ENCODE measurements around the gene OAS2.

OAS2 gene

GRCh38 chr12:112985642-112986290, 7.4 kb downstream of the OAS2 start:
- H3K36me3 ChIP-seq (ENCODE audit: insufficient read depth, low read length) = no peaks in the 10 kb centered on the region
- no peaks in the 10 kb centered on the region for H3K79me2 ChIP-seq (ENCODE audit: insufficient read depth, low read length)
- peaks cover 7% of the 10 kb centered on the region for H3K9me3 ChIP-seq (ENCODE audit: insufficient read depth, low read depth, low read length)
- TF ChIP-seq EZH2phosphoT487 (IDR thresholded peaks at IDR 0.05; ENCODE audit: borderline replicate concordance) = no peak
- H3K4me3 ChIP-seq (ENCODE audit: low read length, poor library complexity, severe bottlenecking) = no peak overlapping the region
- no peaks in the 10 kb centered on the region for H4K20me1 ChIP-seq (ENCODE audit: insufficient read depth, low read length, poor library complexity, severe bottlenecking)
- H2AFZ ChIP-seq (ENCODE audit: low read length) = no peak overlapping the region
- H3K27me3 ChIP-seq (ENCODE audit: insufficient read depth, low read length, poor library complexity, severe bottlenecking) = no peaks in the 10 kb centered on the region
- H3K9me2 ChIP-seq (replicated peaks; ENCODE audit: low read depth, low read length) = no peaks in the 10 kb centered on the region
- H3F3A ChIP-seq (ENCODE audit: low read depth) = no peaks in the 10 kb centered on the region
- H3K4me2 ChIP-seq (ENCODE audit: low read depth, low read length, poor library complexity, severe bottlenecking) = no peak overlapping the region
- peaks cover 11% of the 10 kb centered on the region for H3K4me1 ChIP-seq (ENCODE audit: insufficient read depth, low read length, poor library complexity, severe bottlenecking)
- H3K9ac ChIP-seq (ENCODE audit: low read depth, low read length, poor library complexity, severe bottlenecking) = no peak overlapping the region

- TF ChIP-seq CTCF (conservative IDR thresholded peaks at IDR 0.05; ENCODE audit: low read length) (no peak), EZH2phosphoT487 (IDR thresholded peaks at IDR 0.05; ENCODE audit: borderline replicate concordance) (no peak)
- Histone ChIP-seq H3K79me2 (ENCODE audit: insufficient read depth, low read length) (no peaks in the 10 kb centered on the region), H3K9me2 (replicated peaks; ENCODE audit: low read depth, low read length) (no peaks in the 10 kb centered on the region), H3K36me3 (ENCODE audit: insufficient read depth, low read length) (no peaks in the 10 kb centered on the region), H3K9ac (ENCODE audit: low read depth, low read length, poor library complexity, severe bottlenecking) (no peak overlapping the region), H3K4me1 (ENCODE audit: insufficient read depth, low read length, poor library complexity, severe bottlenecking) (peaks cover 6% of the 10 kb centered on the region), H3K27me3 (ENCODE audit: insufficient read depth, low read length, poor library complexity, severe bottlenecking) (no peaks in the 10 kb centered on the region), H2AFZ (ENCODE audit: low read length) (no peak overlapping the region), H3K4me3 (ENCODE audit: low read length, poor library complexity, severe bottlenecking) (no peak overlapping the region), H4K20me1 (ENCODE audit: insufficient read depth, low read length, poor library complexity, severe bottlenecking) (no peaks in the 10 kb centered on the region), H3F3A (ENCODE audit: low read depth) (no peaks in the 10 kb centered on the region), H3K9me3 (ENCODE audit: insufficient read depth, low read depth, low read length) (peaks cover 7% of the 10 kb centered on the region), H3K4me2 (ENCODE audit: low read depth, low read length, poor library complexity, severe bottlenecking) (no peak overlapping the region)
Measured at GRCh38 chr12:112986291-112986800, 8.0 kb downstream of the OAS2 start.

GRCh38 chr12:112987561-112987960, 9.2 kb downstream of the OAS2 start:
- no peak overlapping the region for H3K4me2 ChIP-seq (ENCODE audit: low read depth, low read length, poor library complexity, severe bottlenecking)
- H3K4me3 ChIP-seq (ENCODE audit: low read length, poor library complexity, severe bottlenecking) = no peak overlapping the region
- no peaks in the 10 kb centered on the region for H3K79me2 ChIP-seq (ENCODE audit: insufficient read depth, low read length)

More at GRCh38 chr12:112987561-112987960, 9.2 kb downstream of the OAS2 start:
- peaks cover 6% of the 10 kb centered on the region for H3K4me1 ChIP-seq (ENCODE audit: insufficient read depth, low read length, poor library complexity, severe bottlenecking)
- no peaks in the 10 kb centered on the region for H3K27me3 ChIP-seq (ENCODE audit: insufficient read depth, low read length, poor library complexity, severe bottlenecking)
- no peaks in the 10 kb centered on the region for H3K9me2 ChIP-seq (replicated peaks; ENCODE audit: low read depth, low read length)
- H3K9ac ChIP-seq (ENCODE audit: low read depth, low read length, poor library complexity, severe bottlenecking) = no peak overlapping the region
- TF ChIP-seq EZH2phosphoT487 (IDR thresholded peaks at IDR 0.05; ENCODE audit: borderline replicate concordance) (no peak), CTCF (conservative IDR thresholded peaks at IDR 0.05; ENCODE audit: low read length) (no peak)
- H3K9me3 ChIP-seq (ENCODE audit: insufficient read depth, low read depth, low read length) = peaks cover 7% of the 10 kb centered on the region
- no peaks in the 10 kb centered on the region for H3F3A ChIP-seq (ENCODE audit: low read depth)
- H3K36me3 ChIP-seq (ENCODE audit: insufficient read depth, low read length) = no peaks in the 10 kb centered on the region
- H4K20me1 ChIP-seq (ENCODE audit: insufficient read depth, low read length, poor library complexity, severe bottlenecking) = no peaks in the 10 kb centered on the region
- H2AFZ ChIP-seq (ENCODE audit: low read length) = no peak overlapping the region
